K562 (cell line): Measurements from ENCODE around the gene ATP23. TPM values are rescaled to one million over a fixed set of nuclear protein-coding genes. Genes with fewer than 3 reads are reported as not detected.

Experiments used
- BHLHE40 ChIP-seq: IDR thresholded peaks from 2 replicates; pipeline ENCODE4 v1.6.1; 2011; ENCODE audit warnings: low read length, improper control_type of control experiment
- ELF1 ChIP-seq: fragments of 200-800 bp; sonication (Bioruptor generic); IDR thresholded peaks from 2 replicates; pipeline ENCODE4 v1.6.1; 2016; ENCODE audit warnings: missing genetic modification characterization, missing compliant biosample characterization
- NFRKB ChIP-seq: fragments of 450-650 bp; IDR thresholded peaks from 2 replicates; pipeline ENCODE4 v1.6.1; 2016; ENCODE audit warnings: low read depth
- NR2F6 ChIP-seq: fragments of 450-650 bp; formaldehyde crosslinking; IDR thresholded peaks from 2 replicates; pipeline ENCODE4 v1.4.0; 2020; ENCODE audit warnings: mild to moderate bottlenecking
- ZKSCAN1 ChIP-seq: fragments of 150-350 bp; IDR thresholded peaks from 2 replicates; pipeline ENCODE4 v1.6.1; 2016; ENCODE audit warnings: low read depth, low read length
- ZNF140 ChIP-seq: fragments of 250-450 bp; sonication (Bioruptor Pico); IDR thresholded peaks from 2 replicates; pipeline ENCODE4 v1.8.0; 2021; ENCODE audit warnings: moderate library complexity, mild to moderate bottlenecking, inconsistent platforms
- ZNF274 ChIP-seq: IDR thresholded peaks from 2 replicates; pipeline ENCODE4 v1.6.1; 2011; ENCODE audit warnings: low read depth, mild to moderate bottlenecking, low read length, moderate library complexity, borderline replicate concordance
- ZNF347 ChIP-seq: fragments of 450-650 bp; formaldehyde crosslinking; IDR thresholded peaks from 2 replicates; pipeline ENCODE4 v1.4.0; 2020; ENCODE audit warnings: low read depth, mild to moderate bottlenecking, moderate library complexity
- ZNF408 ChIP-seq: fragments of 250-450 bp; sonication (Bioruptor Pico); IDR thresholded peaks from 2 replicates; pipeline ENCODE4 v1.4.0; 2020; ENCODE audit warnings: low read depth, mild to moderate bottlenecking, moderate library complexity
- ZNF75A ChIP-seq: fragments of 450-650 bp; formaldehyde crosslinking; IDR thresholded peaks from 2 replicates; pipeline ENCODE4 v1.4.0; 2020; ENCODE audit warnings: mild to moderate bottlenecking
- polyA plus RNA-seq, 8 experiments: library from polyadenylated mRNA; depleted of rRNA in 4 of 8; stranded (reverse) in 5 of 8; unstranded in 3 of 8; fragments of >200 nt; fragmentation: Nextera tagmentation in 2 of 8; fragmentation: Illumina TruSeq in 1 of 8; extraction: Ambion mirVana in 2 of 8; extraction: Trizol in 1 of 8; gene quantifications; 2 replicates each; pipeline versions ENCODE4 v1.2.1 to v1.2.3, GENCODE V29; 2011 to 2014; ENCODE audit warnings: inconsistent platforms in 1 of 8, missing spikeins in 1 of 8
- total RNA-seq, 7 experiments: library from RNA; depleted of rRNA in 6 of 7; stranded (reverse); fragments of >200 nt in 6 of 7; fragmentation: Illumina TruSeq in 2 of 7; extraction: Trizol in 2 of 7; gene quantifications; 2 replicates each; pipeline versions ENCODE4 v1.2.1 to v1.2.3, GENCODE V29; 2011 to 2021; ENCODE audit warnings: low replicate concordance in 1 of 7
- TF ChIP-seq, protein P1 (sequence below): fragments of 250-450 bp; sonication (Bioruptor Pico); IDR thresholded peaks from 2 replicates; pipeline ENCODE4 v1.4.0; 2020; ENCODE audit warnings: borderline replicate concordance
- TF ChIP-seq, protein P2 (sequence below): fragments of 250-450 bp; sonication (Bioruptor Pico); IDR thresholded peaks from 2 replicates; pipeline ENCODE4 v1.8.0; 2022; ENCODE audit warnings: inconsistent platforms, mild to moderate bottlenecking, moderate library complexity, borderline replicate concordance
- TF ChIP-seq, protein P3 (sequence below): fragments of 200-600 bp; sonication (generic); IDR thresholded peaks from one replicate; pipeline ENCODE4 v1.6.1; 2012; ENCODE audit warnings: mild to moderate bottlenecking, low read depth, low read length, inconsistent platforms

Gene ATP23
- total and polyA plus RNA-seq, 9 of the 15 experiments (the other 6 are each of a cell fraction or from before 2014, with no cell fraction given), result 8.3 to 53.7 (median 28.5) TPM

- TF ChIP-seq, protein P1, sequence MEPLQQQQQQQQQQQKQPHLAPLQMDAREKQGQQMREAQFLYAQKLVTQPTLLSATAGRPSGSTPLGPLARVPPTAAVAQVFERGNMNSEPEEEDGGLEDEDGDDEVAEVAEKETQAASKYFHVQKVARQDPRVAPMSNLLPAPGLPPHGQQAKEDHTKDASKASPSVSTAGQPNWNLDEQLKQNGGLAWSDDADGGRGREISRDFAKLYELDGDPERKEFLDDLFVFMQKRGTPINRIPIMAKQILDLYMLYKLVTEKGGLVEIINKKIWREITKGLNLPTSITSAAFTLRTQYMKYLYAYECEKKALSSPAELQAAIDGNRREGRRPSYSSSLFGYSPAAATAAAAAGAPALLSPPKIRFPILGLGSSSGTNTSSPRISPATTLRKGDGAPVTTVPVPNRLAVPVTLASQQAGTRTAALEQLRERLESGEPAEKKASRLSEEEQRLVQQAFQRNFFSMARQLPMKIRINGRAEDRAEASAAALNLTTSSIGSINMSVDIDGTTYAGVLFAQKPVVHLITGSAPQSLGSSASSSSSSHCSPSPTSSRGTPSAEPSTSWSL (CRISPR knock-in tag), result no peak
- TF ChIP-seq ZNF408 (CRISPR knock-in tag) (no peak), BHLHE40 (peak; percentile 99), NFRKB (no peak), ZNF140 (no peak), ZNF347 (CRISPR knock-in tag) (no peak), ELF1 (tag) (no peak), ZNF274 (no peak), ZKSCAN1 (0 out of 2 replicates have a peak, but pooled peaks have one; percentile 34), ZNF75A (CRISPR knock-in tag) (no peak), NR2F6 (no peak)
- TF ChIP-seq, protein P2, sequence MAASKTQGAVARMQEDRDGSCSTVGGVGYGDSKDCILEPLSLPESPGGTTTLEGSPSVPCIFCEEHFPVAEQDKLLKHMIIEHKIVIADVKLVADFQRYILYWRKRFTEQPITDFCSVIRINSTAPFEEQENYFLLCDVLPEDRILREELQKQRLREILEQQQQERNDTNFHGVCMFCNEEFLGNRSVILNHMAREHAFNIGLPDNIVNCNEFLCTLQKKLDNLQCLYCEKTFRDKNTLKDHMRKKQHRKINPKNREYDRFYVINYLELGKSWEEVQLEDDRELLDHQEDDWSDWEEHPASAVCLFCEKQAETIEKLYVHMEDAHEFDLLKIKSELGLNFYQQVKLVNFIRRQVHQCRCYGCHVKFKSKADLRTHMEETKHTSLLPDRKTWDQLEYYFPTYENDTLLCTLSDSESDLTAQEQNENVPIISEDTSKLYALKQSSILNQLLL, result no peak
- TF ChIP-seq, protein P3, sequence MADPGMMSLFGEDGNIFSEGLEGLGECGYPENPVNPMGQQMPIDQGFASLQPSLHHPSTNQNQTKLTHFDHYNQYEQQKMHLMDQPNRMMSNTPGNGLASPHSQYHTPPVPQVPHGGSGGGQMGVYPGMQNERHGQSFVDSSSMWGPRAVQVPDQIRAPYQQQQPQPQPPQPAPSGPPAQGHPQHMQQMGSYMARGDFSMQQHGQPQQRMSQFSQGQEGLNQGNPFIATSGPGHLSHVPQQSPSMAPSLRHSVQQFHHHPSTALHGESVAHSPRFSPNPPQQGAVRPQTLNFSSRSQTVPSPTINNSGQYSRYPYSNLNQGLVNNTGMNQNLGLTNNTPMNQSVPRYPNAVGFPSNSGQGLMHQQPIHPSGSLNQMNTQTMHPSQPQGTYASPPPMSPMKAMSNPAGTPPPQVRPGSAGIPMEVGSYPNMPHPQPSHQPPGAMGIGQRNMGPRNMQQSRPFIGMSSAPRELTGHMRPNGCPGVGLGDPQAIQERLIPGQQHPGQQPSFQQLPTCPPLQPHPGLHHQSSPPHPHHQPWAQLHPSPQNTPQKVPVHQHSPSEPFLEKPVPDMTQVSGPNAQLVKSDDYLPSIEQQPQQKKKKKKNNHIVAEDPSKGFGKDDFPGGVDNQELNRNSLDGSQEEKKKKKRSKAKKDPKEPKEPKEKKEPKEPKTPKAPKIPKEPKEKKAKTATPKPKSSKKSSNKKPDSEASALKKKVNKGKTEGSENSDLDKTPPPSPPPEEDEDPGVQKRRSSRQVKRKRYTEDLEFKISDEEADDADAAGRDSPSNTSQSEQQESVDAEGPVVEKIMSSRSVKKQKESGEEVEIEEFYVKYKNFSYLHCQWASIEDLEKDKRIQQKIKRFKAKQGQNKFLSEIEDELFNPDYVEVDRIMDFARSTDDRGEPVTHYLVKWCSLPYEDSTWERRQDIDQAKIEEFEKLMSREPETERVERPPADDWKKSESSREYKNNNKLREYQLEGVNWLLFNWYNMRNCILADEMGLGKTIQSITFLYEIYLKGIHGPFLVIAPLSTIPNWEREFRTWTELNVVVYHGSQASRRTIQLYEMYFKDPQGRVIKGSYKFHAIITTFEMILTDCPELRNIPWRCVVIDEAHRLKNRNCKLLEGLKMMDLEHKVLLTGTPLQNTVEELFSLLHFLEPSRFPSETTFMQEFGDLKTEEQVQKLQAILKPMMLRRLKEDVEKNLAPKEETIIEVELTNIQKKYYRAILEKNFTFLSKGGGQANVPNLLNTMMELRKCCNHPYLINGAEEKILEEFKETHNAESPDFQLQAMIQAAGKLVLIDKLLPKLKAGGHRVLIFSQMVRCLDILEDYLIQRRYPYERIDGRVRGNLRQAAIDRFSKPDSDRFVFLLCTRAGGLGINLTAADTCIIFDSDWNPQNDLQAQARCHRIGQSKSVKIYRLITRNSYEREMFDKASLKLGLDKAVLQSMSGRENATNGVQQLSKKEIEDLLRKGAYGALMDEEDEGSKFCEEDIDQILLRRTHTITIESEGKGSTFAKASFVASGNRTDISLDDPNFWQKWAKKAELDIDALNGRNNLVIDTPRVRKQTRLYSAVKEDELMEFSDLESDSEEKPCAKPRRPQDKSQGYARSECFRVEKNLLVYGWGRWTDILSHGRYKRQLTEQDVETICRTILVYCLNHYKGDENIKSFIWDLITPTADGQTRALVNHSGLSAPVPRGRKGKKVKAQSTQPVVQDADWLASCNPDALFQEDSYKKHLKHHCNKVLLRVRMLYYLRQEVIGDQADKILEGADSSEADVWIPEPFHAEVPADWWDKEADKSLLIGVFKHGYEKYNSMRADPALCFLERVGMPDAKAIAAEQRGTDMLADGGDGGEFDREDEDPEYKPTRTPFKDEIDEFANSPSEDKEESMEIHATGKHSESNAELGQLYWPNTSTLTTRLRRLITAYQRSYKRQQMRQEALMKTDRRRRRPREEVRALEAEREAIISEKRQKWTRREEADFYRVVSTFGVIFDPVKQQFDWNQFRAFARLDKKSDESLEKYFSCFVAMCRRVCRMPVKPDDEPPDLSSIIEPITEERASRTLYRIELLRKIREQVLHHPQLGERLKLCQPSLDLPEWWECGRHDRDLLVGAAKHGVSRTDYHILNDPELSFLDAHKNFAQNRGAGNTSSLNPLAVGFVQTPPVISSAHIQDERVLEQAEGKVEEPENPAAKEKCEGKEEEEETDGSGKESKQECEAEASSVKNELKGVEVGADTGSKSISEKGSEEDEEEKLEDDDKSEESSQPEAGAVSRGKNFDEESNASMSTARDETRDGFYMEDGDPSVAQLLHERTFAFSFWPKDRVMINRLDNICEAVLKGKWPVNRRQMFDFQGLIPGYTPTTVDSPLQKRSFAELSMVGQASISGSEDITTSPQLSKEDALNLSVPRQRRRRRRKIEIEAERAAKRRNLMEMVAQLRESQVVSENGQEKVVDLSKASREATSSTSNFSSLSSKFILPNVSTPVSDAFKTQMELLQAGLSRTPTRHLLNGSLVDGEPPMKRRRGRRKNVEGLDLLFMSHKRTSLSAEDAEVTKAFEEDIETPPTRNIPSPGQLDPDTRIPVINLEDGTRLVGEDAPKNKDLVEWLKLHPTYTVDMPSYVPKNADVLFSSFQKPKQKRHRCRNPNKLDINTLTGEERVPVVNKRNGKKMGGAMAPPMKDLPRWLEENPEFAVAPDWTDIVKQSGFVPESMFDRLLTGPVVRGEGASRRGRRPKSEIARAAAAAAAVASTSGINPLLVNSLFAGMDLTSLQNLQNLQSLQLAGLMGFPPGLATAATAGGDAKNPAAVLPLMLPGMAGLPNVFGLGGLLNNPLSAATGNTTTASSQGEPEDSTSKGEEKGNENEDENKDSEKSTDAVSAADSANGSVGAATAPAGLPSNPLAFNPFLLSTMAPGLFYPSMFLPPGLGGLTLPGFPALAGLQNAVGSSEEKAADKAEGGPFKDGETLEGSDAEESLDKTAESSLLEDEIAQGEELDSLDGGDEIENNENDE, result no peak
These were observed 36.2 kb upstream of the ATP23 start (continued) for GRCh38 chr12:57904848-57905811.
